ENCODE measurements around the gene ATP6V0E1.
"Not testable (repeated sequence)": the region's sequence is repeated elsewhere in the genome, so short reads cannot be mapped to it uniquely, and the experiment has no call there.

ATP6V0E1 gene

GRCh38 chr5:173047096-173047837 is 63.7 kb downstream of the ATP6V0E1 start:
- not testable (repeated sequence) for H3K79me2 ChIP-seq (ENCODE audit: control insufficient read depth, insufficient read depth, low read length, poor library complexity); H4K91ac ChIP-seq (ENCODE audit: low read depth, low read length); H3K36me3 ChIP-seq (ENCODE audit: control insufficient read depth in 1 of 2, insufficient read depth in 2 of 2, low read length in 2 of 2); H3K79me1 ChIP-seq (ENCODE audit: low read length); H3K27me3 ChIP-seq (ENCODE audit: insufficient read depth, low read length); H3K23ac ChIP-seq (ENCODE audit: low read length); H3K4ac ChIP-seq (ENCODE audit: low read depth, low read length); H4K8ac ChIP-seq (ENCODE audit: low read depth, low read length); H3K9me3 ChIP-seq (ENCODE audit: insufficient read depth, low read depth, low read length); DNase-seq; H3K9ac ChIP-seq (ENCODE audit: low read length); H4K12ac ChIP-seq (ENCODE audit: low read depth, low read length); H3K4me1 ChIP-seq (ENCODE audit: control insufficient read depth in 1 of 2, insufficient read depth in 2 of 2, low read length in 2 of 2); H3K14ac ChIP-seq (ENCODE audit: low read length); H2BK120ac ChIP-seq (ENCODE audit: insufficient read depth, low read length, poor library complexity); H3K4me2 ChIP-seq (ENCODE audit: low read length); H3K18ac ChIP-seq (ENCODE audit: low read length); H3K27ac ChIP-seq (ENCODE audit: low read depth, low read length); H2AK5ac ChIP-seq (ENCODE audit: low read length); H2AFZ ChIP-seq (ENCODE audit: insufficient read depth, low read length, poor library complexity); H3K4me3 ChIP-seq (ENCODE audit: low read depth, low read length); H2BK12ac ChIP-seq (ENCODE audit: low read length); H2BK5ac ChIP-seq (ENCODE audit: low read depth, low read length, poor library complexity)
- no CpG with 5 or more reads among the region's 12 CpGs for WGBS (ENCODE audit: extremely low coverage, insufficient coverage, insufficient read length)

GRCh38 chr5:173047838-173048105 is 64.2 kb downstream of the ATP6V0E1 start:
- no peak overlapping the region for H3K4ac ChIP-seq (ENCODE audit: low read depth, low read length)
- no peak overlapping the region for H3K4me2 ChIP-seq (ENCODE audit: low read length)
- H3K23ac ChIP-seq (ENCODE audit: low read length): no peak overlapping the region

DNA sequence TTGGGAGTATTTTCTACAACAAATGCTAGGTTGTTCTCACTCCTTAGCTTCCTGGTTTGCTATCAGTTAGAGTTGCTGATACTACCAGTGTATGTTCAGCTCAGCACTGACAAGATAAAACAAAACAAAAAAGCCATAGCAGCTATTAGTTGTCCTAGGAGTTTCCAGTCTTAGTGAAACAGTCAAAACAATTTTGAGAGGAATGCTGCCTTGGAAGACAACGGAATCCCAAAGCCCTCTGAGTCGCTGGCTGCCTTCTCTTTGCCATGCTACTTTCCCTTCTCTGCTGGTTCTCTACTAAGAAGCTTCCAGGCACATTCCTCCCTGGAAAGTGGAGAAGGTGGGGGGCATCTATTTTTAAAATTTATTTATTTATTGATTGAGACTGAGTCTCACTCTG is 67.2 kb downstream of the ATP6V0E1 start:
- Histone ChIP-seq H4K12ac (ENCODE audit: low read depth, low read length) (no peak overlapping the region), H3K14ac (ENCODE audit: low read length) (no peak overlapping the region), H3K9me3 (ENCODE audit: insufficient read depth, low read depth, low read length) (no peaks in the 10 kb centered on the region), H4K8ac (ENCODE audit: low read depth, low read length) (no peak overlapping the region), H3K79me2 (ENCODE audit: control insufficient read depth, insufficient read depth, low read length, poor library complexity) (no peaks in the 10 kb centered on the region), H2BK5ac (ENCODE audit: low read depth, low read length, poor library complexity) (no peak overlapping the region), H3K79me1 (ENCODE audit: low read length) (no peaks in the 10 kb centered on the region), H3K4me2 (ENCODE audit: low read length) (no peak overlapping the region), H2BK120ac (ENCODE audit: insufficient read depth, low read length, poor library complexity) (no peak overlapping the region), H3K4ac (ENCODE audit: low read depth, low read length) (no peak overlapping the region), H3K27ac (ENCODE audit: low read depth, low read length) (no peak overlapping the region), H3K36me3 (ENCODE audit: control insufficient read depth in 1 of 2, insufficient read depth in 2 of 2, low read length in 2 of 2) (no peaks in the 10 kb centered on the region), H3K23ac (ENCODE audit: low read length) (no peak overlapping the region), H3K4me3 (ENCODE audit: low read depth, low read length) (no peak overlapping the region), H3K27me3 (ENCODE audit: insufficient read depth, low read length) (no peaks in the 10 kb centered on the region), H3K9ac (ENCODE audit: low read length) (no peak overlapping the region), H2AK5ac (ENCODE audit: low read length) (no peak overlapping the region), H2AFZ (ENCODE audit: insufficient read depth, low read length, poor library complexity) (no peak overlapping the region), H4K91ac (ENCODE audit: low read depth, low read length) (no peak overlapping the region), H3K4me1 (ENCODE audit: control insufficient read depth in 1 of 2, insufficient read depth in 2 of 2, low read length in 2 of 2) (no peaks in the 10 kb centered on the region), H3K18ac (ENCODE audit: low read length) (no peak overlapping the region), H2BK12ac (ENCODE audit: low read length) (no peak overlapping the region)
- no CpG with 5 or more reads among the region's 2 CpGs for WGBS (ENCODE audit: extremely low coverage, insufficient coverage, insufficient read length)
- peak in 1 of 2 donors; percentile 43 for DNase-seq

More at GRCh38 chr5:173047838-173048105, 64.2 kb downstream of the ATP6V0E1 start:
- H3K9ac ChIP-seq (ENCODE audit: low read length): no peak overlapping the region
- H3K79me2 ChIP-seq (ENCODE audit: control insufficient read depth, insufficient read depth, low read length, poor library complexity): no peaks in the 10 kb centered on the region
- no peaks in the 10 kb centered on the region for H3K79me1 ChIP-seq (ENCODE audit: low read length)
- H2BK5ac ChIP-seq (ENCODE audit: low read depth, low read length, poor library complexity): no peak overlapping the region
- H2AK5ac ChIP-seq (ENCODE audit: low read length): no peak overlapping the region
- no peak overlapping the region for H4K12ac ChIP-seq (ENCODE audit: low read depth, low read length)
- WGBS (ENCODE audit: extremely low coverage, insufficient coverage, insufficient read length): no CpG with 5 or more reads among the region's 6 CpGs
- no peaks in the 10 kb centered on the region for H3K27me3 ChIP-seq (ENCODE audit: insufficient read depth, low read length)
- no peak overlapping the region for H3K18ac ChIP-seq (ENCODE audit: low read length)
- H2BK120ac ChIP-seq (ENCODE audit: insufficient read depth, low read length, poor library complexity): no peak overlapping the region
- no peak overlapping the region for H4K8ac ChIP-seq (ENCODE audit: low read depth, low read length)
- H2AFZ ChIP-seq (ENCODE audit: insufficient read depth, low read length, poor library complexity): no peak overlapping the region
- no peaks in the 10 kb centered on the region for H3K9me3 ChIP-seq (ENCODE audit: insufficient read depth, low read depth, low read length)
- DNase-seq: no peak
- no peak overlapping the region for H3K14ac ChIP-seq (ENCODE audit: low read length)
- H2BK12ac ChIP-seq (ENCODE audit: low read length): no peak overlapping the region
- no peak overlapping the region for H3K27ac ChIP-seq (ENCODE audit: low read depth, low read length)
- H3K4me3 ChIP-seq (ENCODE audit: low read depth, low read length): no peak overlapping the region
- H3K36me3 ChIP-seq (ENCODE audit: control insufficient read depth in 1 of 2, insufficient read depth in 2 of 2, low read length in 2 of 2): no peaks in the 10 kb centered on the region
- peaks cover 6 to 7% of the 10 kb centered on the region in 2 experiments for H3K4me1 ChIP-seq (ENCODE audit: control insufficient read depth in 1 of 2, insufficient read depth in 2 of 2, low read length in 2 of 2)
- no peak overlapping the region for H4K91ac ChIP-seq (ENCODE audit: low read depth, low read length)

DNA sequence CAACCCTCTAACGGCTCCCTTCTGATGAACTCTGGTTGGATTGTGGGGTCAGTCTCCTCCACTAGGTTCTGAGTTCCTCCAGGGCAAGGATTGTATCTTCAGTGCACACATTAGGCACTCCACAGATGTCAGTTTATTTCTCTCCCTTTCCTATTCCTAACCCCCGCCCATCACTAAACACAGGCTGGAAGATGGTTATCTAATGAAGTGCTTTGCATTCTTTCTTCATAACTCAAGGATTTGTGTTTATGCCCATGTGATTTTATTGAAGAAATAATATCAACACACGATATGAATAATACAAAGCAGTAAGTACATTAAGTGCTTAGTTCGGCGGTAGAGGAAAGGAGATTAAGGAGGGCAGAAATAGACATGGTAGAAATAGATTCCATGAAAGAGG is 68.2 kb downstream of the ATP6V0E1 start:
- DNase-seq: peak in 1 of 2 donors; percentile 63
- WGBS (ENCODE audit: extremely low coverage, insufficient coverage, insufficient read length): no CpG with 5 or more reads among the region's 5 CpGs
- no peak overlapping the region for H2BK12ac ChIP-seq (ENCODE audit: low read length)
- H3K4me1 ChIP-seq (ENCODE audit: control insufficient read depth in 1 of 2, insufficient read depth in 2 of 2, low read length in 2 of 2): no peaks in the 10 kb centered on the region
- no peaks in the 10 kb centered on the region for H3K9me3 ChIP-seq (ENCODE audit: insufficient read depth, low read depth, low read length)
- H2BK5ac ChIP-seq (ENCODE audit: low read depth, low read length, poor library complexity): no peak overlapping the region
- H3K79me2 ChIP-seq (ENCODE audit: control insufficient read depth, insufficient read depth, low read length, poor library complexity): no peaks in the 10 kb centered on the region
- no peak overlapping the region for H4K91ac ChIP-seq (ENCODE audit: low read depth, low read length)
- peaks cover 3% of the 10 kb centered on the region for H3K79me1 ChIP-seq (ENCODE audit: low read length)
- no peak overlapping the region for H4K8ac ChIP-seq (ENCODE audit: low read depth, low read length)
- H3K27me3 ChIP-seq (ENCODE audit: insufficient read depth, low read length): no peaks in the 10 kb centered on the region
- H4K12ac ChIP-seq (ENCODE audit: low read depth, low read length): no peak overlapping the region
- H3K23ac ChIP-seq (ENCODE audit: low read length): no peak overlapping the region
- H3K36me3 ChIP-seq (ENCODE audit: control insufficient read depth in 1 of 2, insufficient read depth in 2 of 2, low read length in 2 of 2): no peaks in the 10 kb centered on the region
- H3K27ac ChIP-seq (ENCODE audit: low read depth, low read length): no peak overlapping the region
- no peak overlapping the region for H3K4me3 ChIP-seq (ENCODE audit: low read depth, low read length)
- H3K4ac ChIP-seq (ENCODE audit: low read depth, low read length): no peak overlapping the region
- H3K18ac ChIP-seq (ENCODE audit: low read length): no peak overlapping the region
- H2AFZ ChIP-seq (ENCODE audit: insufficient read depth, low read length, poor library complexity): no peak overlapping the region
- no peak overlapping the region for H2AK5ac ChIP-seq (ENCODE audit: low read length)
- H3K4me2 ChIP-seq (ENCODE audit: low read length): no peak overlapping the region
- H3K14ac ChIP-seq (ENCODE audit: low read length): no peak overlapping the region
- no peak overlapping the region for H3K9ac ChIP-seq (ENCODE audit: low read length)
- no peak overlapping the region for H2BK120ac ChIP-seq (ENCODE audit: insufficient read depth, low read length, poor library complexity)

Measured in trophoblast cell (in vitro differentiated cells and primary cell).